HCT116 (cell line): ENCODE data around the gene WWOX. TPM values are rescaled to one million over a fixed set of nuclear protein-coding genes. Genes with fewer than 3 reads are reported as not detected.

Experiments
- ATAC-seq: fragments of 200-7000 bp; cut with Tn5 transposase; 2 replicates; pipeline ENCODE4 v1.9.1; 2020; ENCODE audit warnings: mild to moderate bottlenecking, moderate library complexity
- BruUV-seq: library from RNA; stranded (reverse); fragments of 400-500 nt; replicated peaks from 2 replicates; lab custom pipeline; 2021; lab: Mats Ljungman, UMichigan
- CTCF ChIA-PET: fragments of 300-600 bp; sonication (Branson Sonifier 250); formaldehyde crosslinking; loops from one replicate; lab custom pipeline; 2021; ENCODE audit warnings: antibody characterized with exemption; lab: Charles Lee
- POLR2A ChIA-PET: fragments of 300-600, 350-600 bp; sonication (Branson Sonifier 250); formaldehyde crosslinking; loops from one replicate; lab custom pipeline; 2021; ENCODE audit warnings: antibody characterized with exemption; lab: Charles Lee
- RAD21 ChIA-PET, 2 experiments: fragments of 300-600 bp; sonication (Branson Sonifier 250); formaldehyde crosslinking; loops; one replicate each; lab custom pipeline; 2023; ENCODE audit warnings: low total read pairs in 2 of 2; ENCODE audit not compliant: uncharacterized antibody in 2 of 2, unreplicated experiment in 2 of 2, low non-redundant PET in 1 of 2; lab: Charles Lee
- DNase-seq: peaks from one replicate; pipeline ENCODE4 v3.0.0-alpha.2; 2010; ENCODE audit warnings: low read depth, low spot score
- H2AFZ ChIP-seq: fragments of 200-600 bp; shearing (Covaris generic), sonication (generic); 2 replicates; pipeline ENCODE4 v1.6.1; 2017; ENCODE audit warnings: low read depth, mixed run types, mixed read lengths, antibody characterized with exemption, low read length; ENCODE audit not compliant: poor library complexity, severe bottlenecking
- H3K27ac ChIP-seq: 2 replicates; pipeline ENCODE4 v1.5.1; 2012; ENCODE audit warnings: low read depth, low read length
- H3K27me3 ChIP-seq: fragments of 200-600 bp; sonication (generic); 2 replicates; pipeline ENCODE4 v1.6.1; 2016; ENCODE audit warnings: mixed run types, low read length, mixed read lengths; ENCODE audit not compliant: insufficient read depth
- H3K36me3 ChIP-seq, 2 experiments: fragments of 200-500 bp in 1 of 2; fragments of 200-600 bp in 1 of 2; sonication (Bioruptor generic) in 1 of 2; sonication (generic) in 1 of 2; 2 replicates each; pipeline versions ENCODE4 v1.5.1 to v1.6.1; 2014 to 2016; ENCODE audit warnings: low read length in 2 of 2, inconsistent platforms in 1 of 2, mixed read lengths in 1 of 2, mixed run types in 1 of 2; ENCODE audit not compliant: insufficient read depth in 2 of 2, control insufficient read depth in 1 of 2
- H3K4me1 ChIP-seq, 2 experiments: fragments of 200-600 bp in 1 of 2; sonication (generic) in 1 of 2; 2 replicates each; pipeline versions ENCODE4 v1.5.1 to v1.6.1; 2012 to 2017; ENCODE audit warnings: low read length in 2 of 2, inconsistent platforms in 1 of 2, mild to moderate bottlenecking in 1 of 2, mixed read lengths in 1 of 2, mixed run types in 1 of 2, moderate library complexity in 1 of 2; ENCODE audit not compliant: insufficient read depth in 2 of 2, control insufficient read depth in 1 of 2
- H3K4me2 ChIP-seq: fragments of 200-600 bp; sonication (generic); 2 replicates; pipeline ENCODE4 v1.6.1; 2017; ENCODE audit warnings: mixed run types, low read length, mixed read lengths
- H3K4me3 ChIP-seq, 2 experiments: fragments of 200-600 bp in 1 of 2; sonication (generic) in 1 of 2; replicated peaks in 1 of 2; 2 replicates each; pipeline ENCODE4 v1.5.1; 2011 to 2016; ENCODE audit warnings: low read length in 2 of 2, control low read depth in 1 of 2, low read depth in 1 of 2, mild to moderate bottlenecking in 1 of 2, mixed read lengths in 1 of 2, mixed run types in 1 of 2
- H3K79me2 ChIP-seq: fragments of 200-600 bp; sonication (generic); 2 replicates; pipeline ENCODE4 v1.6.1; 2017; ENCODE audit warnings: mild to moderate bottlenecking, mixed run types, low read length, moderate library complexity, mixed read lengths; ENCODE audit not compliant: insufficient read depth
- H3K9ac ChIP-seq: fragments of 200-600 bp; sonication (generic); 2 replicates; pipeline ENCODE4 v1.6.1; 2016; ENCODE audit warnings: low read length, mixed read lengths
- H3K9me2 ChIP-seq: fragments of 200-600 bp; sonication (generic), shearing (Covaris generic); 2 replicates; pipeline ENCODE4 v1.6.1; 2017; ENCODE audit warnings: mixed run types, mild to moderate bottlenecking, moderate library complexity; ENCODE audit not compliant: insufficient read depth
- H3K9me3 ChIP-seq, 2 experiments: fragments of 200-500 bp in 1 of 2; fragments of 200-600 bp in 1 of 2; sonication (Bioruptor generic) in 1 of 2; sonication (generic) in 1 of 2; 2 replicates each; pipeline ENCODE4 v1.6.1; 2014 to 2017; ENCODE audit warnings: low read length in 2 of 2, mixed read lengths in 2 of 2, inconsistent platforms in 1 of 2, low read depth in 1 of 2, mild to moderate bottlenecking in 1 of 2, mixed run types in 1 of 2, moderate library complexity in 1 of 2; ENCODE audit not compliant: control insufficient read depth in 1 of 2, insufficient read depth in 1 of 2
- H4K20me1 ChIP-seq: fragments of 200-600 bp; sonication (generic), shearing (Covaris generic); 2 replicates; pipeline ENCODE4 v1.6.1; 2017; ENCODE audit warnings: mixed run types, mild to moderate bottlenecking, moderate library complexity; ENCODE audit not compliant: insufficient read depth
- CBX3 ChIP-seq: IDR thresholded peaks from 2 replicates; pipeline ENCODE4 v1.6.1; 2012; ENCODE audit warnings: low read depth
- EGR1 ChIP-seq: IDR thresholded peaks from 2 replicates; pipeline ENCODE4 v1.6.1; 2012; ENCODE audit warnings: low read depth
- EZH2phosphoT487 ChIP-seq: fragments of 200-600 bp; IDR thresholded peaks from 2 replicates; pipeline ENCODE4 v1.6.1; 2018; ENCODE audit warnings: antibody characterized with exemption, borderline replicate concordance
- FOSL1 ChIP-seq: IDR thresholded peaks from 2 replicates; pipeline ENCODE4 v1.6.1; 2012; ENCODE audit warnings: low read depth
- POLR2A ChIP-seq: IDR thresholded peaks from 2 replicates; pipeline ENCODE4 v1.7.0; 2011; ENCODE audit warnings: borderline replicate concordance; ENCODE audit not compliant: insufficient read depth, insufficient read length; ENCODE audit errors: extremely low read depth
- RAD21 ChIP-seq: IDR thresholded peaks from 2 replicates; pipeline ENCODE4 v1.6.1; 2012; ENCODE audit warnings: low read depth, mild to moderate bottlenecking
- REST ChIP-seq: IDR thresholded peaks from 2 replicates; pipeline ENCODE4 v1.6.1; 2012; ENCODE audit warnings: low read depth
- SP1 ChIP-seq: IDR thresholded peaks from 2 replicates; pipeline ENCODE4 v1.6.1; 2012; ENCODE audit warnings: low read depth
- SRF ChIP-seq: IDR thresholded peaks from 2 replicates; pipeline ENCODE4 v1.6.1; 2012; ENCODE audit warnings: low read depth
- TCF7L2 ChIP-seq: IDR thresholded peaks from 2 replicates; pipeline ENCODE4 v1.7.0; 2011; ENCODE audit warnings: borderline replicate concordance, inconsistent platforms; ENCODE audit not compliant: insufficient read depth, insufficient read length; ENCODE audit errors: extremely low read depth
- YY1 ChIP-seq: IDR thresholded peaks from 2 replicates; pipeline ENCODE4 v1.6.1; 2011; ENCODE audit warnings: low read length, low read depth, moderate library complexity, mild to moderate bottlenecking; ENCODE audit not compliant: insufficient replicate concordance; ENCODE audit errors: extremely low read depth
- ZFX ChIP-seq: fragments of 450-650 bp; IDR thresholded peaks from 2 replicates; pipeline ENCODE4 v1.6.1; 2017
- intact Hi-C: fragments of 100-400 bp; cut with micrococcal nuclease; formaldehyde crosslinking; loops from 2 replicates; pipeline ENCODE4 v1.10.0; 2022
- total RNA-seq: library from RNA; stranded (reverse); gene quantifications from one replicate; pipeline ENCODE4 v1.2.1, GENCODE V29; 2021; ENCODE audit not compliant: unreplicated experiment
- TF ChIP-seq, protein P1 (sequence below): IDR thresholded peaks from 2 replicates; pipeline ENCODE4 v1.6.1; 2012
- TF ChIP-seq, protein P2 (sequence below): IDR thresholded peaks from 2 replicates; pipeline ENCODE4 v1.6.1; 2011; ENCODE audit warnings: mild to moderate bottlenecking, low read length, moderate library complexity; ENCODE audit not compliant: insufficient replicate concordance; ENCODE audit errors: extremely low read depth

Gene WWOX
- total RNA-seq, 1 experiment from 2014 or later, result 13.7 TPM

- POLR2A ChIA-PET, result no interaction called here
- RAD21 ChIA-PET, result no interaction called here
- H3K9me3 ChIP-seq, result no peaks in the 10 kb centered on the region
- ATAC-seq, result no peak
- intact Hi-C loops, result no loop called here
- BruUV-seq, result no TSS peak
- no peaks in the 10 kb centered on the region; a peak in 1 of 4 replicates for H3K36me3 ChIP-seq
- no peak overlapping the region for H2AFZ ChIP-seq
- TF ChIP-seq REST, result no peak
- TF ChIP-seq, protein P1, sequence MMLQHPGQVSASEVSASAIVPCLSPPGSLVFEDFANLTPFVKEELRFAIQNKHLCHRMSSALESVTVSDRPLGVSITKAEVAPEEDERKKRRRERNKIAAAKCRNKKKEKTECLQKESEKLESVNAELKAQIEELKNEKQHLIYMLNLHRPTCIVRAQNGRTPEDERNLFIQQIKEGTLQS, result no peak
- TF ChIP-seq POLR2A, result no peak
- TF ChIP-seq EZH2phosphoT487, result no peak
- TF ChIP-seq EGR1, result no peak
- no peak for TF ChIP-seq RAD21
- TF ChIP-seq SRF, result no peak
- TF ChIP-seq YY1, result no peak
- TF ChIP-seq CBX3, result no peak
- TF ChIP-seq FOSL1, result no peak
- no peak for TF ChIP-seq ZFX
- TF ChIP-seq, protein P2, sequence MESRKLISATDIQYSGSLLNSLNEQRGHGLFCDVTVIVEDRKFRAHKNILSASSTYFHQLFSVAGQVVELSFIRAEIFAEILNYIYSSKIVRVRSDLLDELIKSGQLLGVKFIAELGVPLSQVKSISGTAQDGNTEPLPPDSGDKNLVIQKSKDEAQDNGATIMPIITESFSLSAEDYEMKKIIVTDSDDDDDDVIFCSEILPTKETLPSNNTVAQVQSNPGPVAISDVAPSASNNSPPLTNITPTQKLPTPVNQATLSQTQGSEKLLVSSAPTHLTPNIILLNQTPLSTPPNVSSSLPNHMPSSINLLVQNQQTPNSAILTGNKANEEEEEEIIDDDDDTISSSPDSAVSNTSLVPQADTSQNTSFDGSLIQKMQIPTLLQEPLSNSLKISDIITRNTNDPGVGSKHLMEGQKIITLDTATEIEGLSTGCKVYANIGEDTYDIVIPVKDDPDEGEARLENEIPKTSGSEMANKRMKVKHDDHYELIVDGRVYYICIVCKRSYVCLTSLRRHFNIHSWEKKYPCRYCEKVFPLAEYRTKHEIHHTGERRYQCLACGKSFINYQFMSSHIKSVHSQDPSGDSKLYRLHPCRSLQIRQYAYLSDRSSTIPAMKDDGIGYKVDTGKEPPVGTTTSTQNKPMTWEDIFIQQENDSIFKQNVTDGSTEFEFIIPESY, result no peak
- no peak for TF ChIP-seq TCF7L2
- TF ChIP-seq SP1, result no peak
- H3K27ac ChIP-seq, result no peak overlapping the region
- no peaks in the 10 kb centered on the region for H3K27me3 ChIP-seq
- no peaks in the 10 kb centered on the region for H4K20me1 ChIP-seq
- no peaks in the 10 kb centered on the region for H3K79me2 ChIP-seq
- no peaks in the 10 kb centered on the region for H3K4me1 ChIP-seq
- H3K9me2 ChIP-seq, result no peaks in the 10 kb centered on the region
- H3K4me2 ChIP-seq, result no peak overlapping the region
- CTCF ChIA-PET, result no interaction called here
- DNase-seq, result no peak
- no peak overlapping the region for H3K4me3 ChIP-seq
- no peak overlapping the region for H3K9ac ChIP-seq
Observed at GRCh38 chr16:78390092-78390491, 290.6 kb downstream of the WWOX start.
